GM12891 (cell line): Measurements from ENCODE around the gene POFUT2.

Experiments used
- DNase-seq: peaks from one replicate; pipeline ENCODE4 v3.0.0; 2011; ENCODE audit warnings: low spot score; ENCODE audit not compliant: insufficient read length
- FAIRE-seq: peaks from 2 replicates; lab custom pipeline; 2011; peaks lifted over from hg19 to GRCh38; lab: Jason Lieb, UNC
- PAX5 ChIP-seq: IDR thresholded peaks from 2 replicates; pipeline ENCODE4 v1.6.1; 2011; ENCODE audit warnings: low read length, moderate library complexity, mild to moderate bottlenecking; ENCODE audit not compliant: insufficient read depth, severe bottlenecking
- POLR2A ChIP-seq: IDR thresholded peaks from 2 replicates; pipeline ENCODE4 v1.6.1; 2011; ENCODE audit warnings: low read depth, low read length, control low read depth
- POLR2AphosphoS5 ChIP-seq: IDR thresholded peaks from 2 replicates; pipeline ENCODE4 v1.6.1; 2011; ENCODE audit warnings: low read depth, low read length, control low read depth
- POU2F2 ChIP-seq: IDR thresholded peaks from 2 replicates; pipeline ENCODE4 v1.6.1; 2011; ENCODE audit warnings: low read depth, mild to moderate bottlenecking, control low read depth, low read length, moderate library complexity
- SPI1 ChIP-seq: IDR thresholded peaks from 2 replicates; pipeline ENCODE4 v1.6.1; 2011; ENCODE audit warnings: low read depth, low read length, control low read depth
- TAF1 ChIP-seq: IDR thresholded peaks from 2 replicates; pipeline ENCODE4 v1.6.1; 2011; ENCODE audit warnings: low read depth, low read length, control low read depth

The POFUT2 gene

GRCh38 chr21:45283035-45283610, 4.6 kb downstream of the POFUT2 start:
- DNase-seq (no peak), FAIRE-seq (no peak)
- TF ChIP-seq POLR2AphosphoS5: no peak

- TF ChIP-seq POU2F2 (no peak), SPI1 (no peak), PAX5 (no peak), POLR2A (no peak), POLR2AphosphoS5 (no peak), TAF1 (no peak)
- FAIRE-seq: no peak
- DNase-seq: no peak
Measured at GRCh38 chr21:45282283-45283034, 5.2 kb downstream of the POFUT2 start.

- TF ChIP-seq POLR2A (no peak), POU2F2 (no peak), PAX5 (no peak), SPI1 (no peak), TAF1 (no peak), POLR2AphosphoS5 (no peak)
- no peak for FAIRE-seq
Measured at GRCh38 chr21:45281411-45282282, 6.0 kb downstream of the POFUT2 start.

GRCh38 chr21:45280969-45281368, 6.7 kb downstream of the POFUT2 start:
- TF ChIP-seq PAX5 (no peak), SPI1 (no peak), POLR2A (no peak), POLR2AphosphoS5 (no peak), TAF1 (no peak), POU2F2 (no peak)
- DNase-seq (no peak), FAIRE-seq (no peak)

More at GRCh38 chr21:45281411-45282282, 6.0 kb downstream of the POFUT2 start:
- DNase-seq: no peak

- FAIRE-seq (no peak), DNase-seq (no peak)
- no peak for TF ChIP-seq PAX5
- no peak for TF ChIP-seq TAF1
- TF ChIP-seq SPI1: no peak
- no peak for TF ChIP-seq POLR2AphosphoS5
- no peak for TF ChIP-seq POU2F2
- no peak for TF ChIP-seq POLR2A
Measured at GRCh38 chr21:45280178-45280821, 7.4 kb downstream of the POFUT2 start.

- FAIRE-seq (no peak), DNase-seq (no peak)
- TF ChIP-seq SPI1 (no peak), PAX5 (no peak), TAF1 (no peak), POLR2A (no peak), POU2F2 (no peak), POLR2AphosphoS5 (no peak)
Measured at GRCh38 chr21:45279446-45280177, 8.1 kb downstream of the POFUT2 start.

- no peak for TF ChIP-seq POLR2AphosphoS5
- TF ChIP-seq SPI1: no peak
- TF ChIP-seq POU2F2: no peak
- no peak for TF ChIP-seq PAX5
- TF ChIP-seq POLR2A: no peak
- no peak for TF ChIP-seq TAF1
- FAIRE-seq (no peak), DNase-seq (no peak)
Measured at GRCh38 chr21:45278156-45278911, 9.4 kb downstream of the POFUT2 start.
